ENCODE results near the gene MGAT5. TPM values are rescaled to one million over a fixed set of nuclear protein-coding genes. Genes with fewer than 3 reads are reported as not detected.
A peak's percentile ranks its signal among the peaks of the same experiment; 100 is the strongest.

Gene MGAT5
- total RNA-seq, 2 experiments from 2014 or later, result 60.8 to 68.0 TPM

- ChIA-PET CTCF (ENCODE audit: unreplicated experiment) (interaction anchor here (0.6 to 2.0 kb wide), 3 partner anchors 12 to 206 kb away, joined by 3 to 6 read pairs (median 5); no protein-coding TSS in a partner anchor), POLR2A (interaction anchor here (0.6 to 2.2 kb wide), 12 partner anchors 8 to 1627 kb away, joined by 3 to 10 read pairs (median 4); no protein-coding TSS in a partner anchor)
- Histone ChIP-seq H3K79me2 (ENCODE audit: insufficient read depth, low read depth, low read length) (peaks cover 13% of the 10 kb centered on the region; the same call in 1 of the 2 replicates), H3K27ac (ENCODE audit: low read depth, low read length, poor library complexity, severe bottlenecking) (peak overlapping the region; percentile 7), H3K9me3 (ENCODE audit: low read length) (no peaks in the 10 kb centered on the region), H4K20me1 (ENCODE audit: insufficient read depth, low read length) (peaks cover 7% of the 10 kb centered on the region; the same call in 1 of the 2 replicates), H3K36me3 (ENCODE audit: insufficient read depth, low read length) (no peaks in the 10 kb centered on the region; the same call in 1 of the 2 replicates), H3K4me3 (ENCODE audit: low read depth, low read length, poor library complexity, severe bottlenecking) (no peak overlapping the region), H3K9me2 (ENCODE audit: insufficient read depth, low read length) (no peaks in the 10 kb centered on the region), H2AFZ (ENCODE audit: low read length) (no peak overlapping the region), H3K4me1 (ENCODE audit: insufficient read depth, low read length, poor library complexity, severe bottlenecking) (peaks cover 40% of the 10 kb centered on the region), H3K4me2 (ENCODE audit: low read length) (peak overlapping the region; percentile 32)
- BruUV-seq (replicated peaks), result no TSS peak
- TF ChIP-seq EZH2phosphoT487 (IDR thresholded peaks at IDR 0.05; ENCODE audit: borderline replicate concordance, low read depth, low read length) (no peak), CTCF (conservative IDR thresholded peaks at IDR 0.05; ENCODE audit: low read length) (no peak)
- intact Hi-C loops (cut with micrococcal nuclease; ENCODE audit: unreplicated experiment), result loop anchor here (5.0 kb wide), 2 partner anchors 89 to 319 kb away; no protein-coding TSS in a partner anchor
- peak; percentile 54 for DNase-seq (ENCODE audit: low spot score)
These were observed 47.8 kb upstream of the MGAT5 start for GRCh38 chr2:134206031-134206430.

- intact Hi-C loops (cut with micrococcal nuclease; ENCODE audit: unreplicated experiment), result loop anchor here (5.0 kb wide), 2 partner anchors 89 to 319 kb away; no protein-coding TSS in a partner anchor
- ChIA-PET CTCF (ENCODE audit: unreplicated experiment) (interaction anchor here (1.0 to 2.0 kb wide), 3 partner anchors 11 to 88 kb away, joined by 3 to 5 read pairs (median 5); no protein-coding TSS in a partner anchor), POLR2A (interaction anchor here (0.9 to 2.2 kb wide), 7 partner anchors 8 to 84 kb away, joined by 3 to 9 read pairs (median 3); no protein-coding TSS in a partner anchor)
- no peak for DNase-seq (ENCODE audit: low spot score)
- TF ChIP-seq CTCF (conservative IDR thresholded peaks at IDR 0.05; ENCODE audit: low read length), result no peak
- TF ChIP-seq EZH2phosphoT487 (IDR thresholded peaks at IDR 0.05; ENCODE audit: borderline replicate concordance, low read depth, low read length), result no peak
- H3K4me1 ChIP-seq (ENCODE audit: insufficient read depth, low read length, poor library complexity, severe bottlenecking), result peaks cover 40% of the 10 kb centered on the region
- H2AFZ ChIP-seq (ENCODE audit: low read length), result no peak overlapping the region
- no peak overlapping the region for H3K27ac ChIP-seq (ENCODE audit: low read depth, low read length, poor library complexity, severe bottlenecking)
- H3K4me3 ChIP-seq (ENCODE audit: low read depth, low read length, poor library complexity, severe bottlenecking), result no peak overlapping the region
- H3K9me2 ChIP-seq (ENCODE audit: insufficient read depth, low read length), result no peaks in the 10 kb centered on the region
- no peaks in the 10 kb centered on the region; the same call in 1 of the 2 replicates for H3K36me3 ChIP-seq (ENCODE audit: insufficient read depth, low read length)
- BruUV-seq (replicated peaks), result no TSS peak
- no peaks in the 10 kb centered on the region for H3K9me3 ChIP-seq (ENCODE audit: low read length)
- peaks cover 7% of the 10 kb centered on the region; the same call in 1 of the 2 replicates for H4K20me1 ChIP-seq (ENCODE audit: insufficient read depth, low read length)
- H3K79me2 ChIP-seq (ENCODE audit: insufficient read depth, low read depth, low read length), result peaks cover 8% of the 10 kb centered on the region; the same call in 1 of the 2 replicates
- H3K4me2 ChIP-seq (ENCODE audit: low read length), result 0 out of 2 replicates have a peak overlapping the region, but pooled peaks have one; percentile 32
These were observed 47.3 kb upstream of the MGAT5 start for GRCh38 chr2:134206573-134206972.
